Mononuclear cell (primary cell): ENCODE data around the gene CCM2L. TPM values are rescaled to one million over a fixed set of nuclear protein-coding genes. Genes with fewer than 3 reads are reported as not detected.

Source experiments
- H3K27me3 ChIP-seq: 2 replicates; pipeline ENCODE4 v1.6.0; 2011; ENCODE audit warnings: low read length, control low read depth; ENCODE audit not compliant: insufficient read depth
- H3K4me1 ChIP-seq: 2 replicates; pipeline ENCODE4 v1.5.1; 2011; ENCODE audit warnings: mild to moderate bottlenecking, low read length, control low read depth; ENCODE audit not compliant: insufficient read depth
- H3K4me3 ChIP-seq: 2 replicates; pipeline ENCODE4 v1.5.1; 2011; ENCODE audit warnings: mild to moderate bottlenecking, low read length, moderate library complexity
- H3K9me3 ChIP-seq: 2 replicates; pipeline ENCODE4 v1.5.1; 2011; ENCODE audit warnings: low read depth, mild to moderate bottlenecking, control low read depth, low read length
- total RNA-seq: library from RNA; depleted of rRNA; stranded (reverse); fragments of >200 nt; gene quantifications from one replicate; pipeline ENCODE4 v1.2.3, GENCODE V29; 2012

Gene CCM2L
- total RNA-seq, 1 donor, result 0.42 TPM

GRCh38 chr20:31984981-31985471 is 25.2 kb upstream of the CCM2L start:
- Histone ChIP-seq H3K27me3 (no peaks in the 10 kb centered on the region), H3K9me3 (no peaks in the 10 kb centered on the region), H3K4me1 (no peaks in the 10 kb centered on the region), H3K4me3 (no peak overlapping the region)

GRCh38 chr20:31987744-31988143 is 22.5 kb upstream of the CCM2L start:
- no peaks in the 10 kb centered on the region for H3K9me3 ChIP-seq
- no peak overlapping the region for H3K4me3 ChIP-seq
- H3K4me1 ChIP-seq, result no peaks in the 10 kb centered on the region
- no peaks in the 10 kb centered on the region for H3K27me3 ChIP-seq

GRCh38 chr20:31988430-31989015 is 21.7 kb upstream of the CCM2L start:
- Histone ChIP-seq H3K27me3 (peaks cover 4% of the 10 kb centered on the region), H3K4me1 (no peaks in the 10 kb centered on the region), H3K4me3 (no peak overlapping the region), H3K9me3 (no peaks in the 10 kb centered on the region)

- no peaks in the 10 kb centered on the region for H3K4me1 ChIP-seq
- peaks cover 10% of the 10 kb centered on the region for H3K27me3 ChIP-seq
- no peak overlapping the region for H3K4me3 ChIP-seq
- no peaks in the 10 kb centered on the region for H3K9me3 ChIP-seq
Measured at GRCh38 chr20:31989030-31989645, 21.1 kb upstream of the CCM2L start.

GRCh38 chr20:31990641-31991338 is 19.4 kb upstream of the CCM2L start:
- peaks cover 19% of the 10 kb centered on the region for H3K27me3 ChIP-seq
- H3K9me3 ChIP-seq, result no peaks in the 10 kb centered on the region
- H3K4me3 ChIP-seq, result no peak overlapping the region
- H3K4me1 ChIP-seq, result no peaks in the 10 kb centered on the region

- Histone ChIP-seq H3K4me1 (no peaks in the 10 kb centered on the region), H3K4me3 (no peak overlapping the region), H3K27me3 (peaks cover 19% of the 10 kb centered on the region), H3K9me3 (no peaks in the 10 kb centered on the region)
Measured at GRCh38 chr20:31991339-31991705, 18.9 kb upstream of the CCM2L start.

- H3K27me3 ChIP-seq, result peaks cover 19% of the 10 kb centered on the region
- H3K9me3 ChIP-seq, result no peaks in the 10 kb centered on the region
- no peak overlapping the region for H3K4me3 ChIP-seq
- no peaks in the 10 kb centered on the region for H3K4me1 ChIP-seq
Measured at GRCh38 chr20:31992086-31992485, 18.2 kb upstream of the CCM2L start.

GRCh38 chr20:31996996-31997395 is 13.2 kb upstream of the CCM2L start:
- Histone ChIP-seq H3K4me3 (no peak overlapping the region), H3K27me3 (peaks cover 19% of the 10 kb centered on the region), H3K9me3 (no peaks in the 10 kb centered on the region), H3K4me1 (no peaks in the 10 kb centered on the region)

- Histone ChIP-seq H3K4me1 (no peaks in the 10 kb centered on the region), H3K27me3 (peaks cover 16% of the 10 kb centered on the region), H3K9me3 (no peaks in the 10 kb centered on the region), H3K4me3 (no peak overlapping the region)
Measured at GRCh38 chr20:31998246-31998645, 12.0 kb upstream of the CCM2L start.

- Histone ChIP-seq H3K4me1 (no peaks in the 10 kb centered on the region), H3K9me3 (no peaks in the 10 kb centered on the region), H3K4me3 (no peak overlapping the region), H3K27me3 (no peaks in the 10 kb centered on the region)
Measured at GRCh38 chr20:32003325-32003724, 6.9 kb upstream of the CCM2L start.

- Histone ChIP-seq H3K27me3 (no peaks in the 10 kb centered on the region), H3K4me3 (no peak overlapping the region), H3K4me1 (no peaks in the 10 kb centered on the region), H3K9me3 (no peaks in the 10 kb centered on the region)
Measured at GRCh38 chr20:32004963-32005362, 5.3 kb upstream of the CCM2L start.

GRCh38 chr20:32006053-32006452 is 4.2 kb upstream of the CCM2L start:
- H3K4me3 ChIP-seq, result no peak overlapping the region

GRCh38 chr20:32006841-32007786 is 3.1 kb upstream of the CCM2L start:
- Histone ChIP-seq H3K9me3 (no peaks in the 10 kb centered on the region), H3K27me3 (no peaks in the 10 kb centered on the region), H3K4me3 (no peak overlapping the region), H3K4me1 (no peaks in the 10 kb centered on the region)

More at GRCh38 chr20:32006053-32006452, 4.2 kb upstream of the CCM2L start:
- Histone ChIP-seq H3K9me3 (no peaks in the 10 kb centered on the region), H3K27me3 (no peaks in the 10 kb centered on the region), H3K4me1 (no peaks in the 10 kb centered on the region)

GRCh38 chr20:32007787-32008616 is 2.2 kb upstream of the CCM2L start:
- H3K4me3 ChIP-seq, result no peak overlapping the region
- no peaks in the 10 kb centered on the region for H3K4me1 ChIP-seq
- no peaks in the 10 kb centered on the region for H3K27me3 ChIP-seq
- H3K9me3 ChIP-seq, result no peaks in the 10 kb centered on the region
